Tibial nerve (tissue), 4 donors: ENCODE data around the gene SYK. TPM values are rescaled to one million over a fixed set of nuclear protein-coding genes. Genes with fewer than 3 reads are reported as not detected.

Experiments
- DNase-seq, 2 donors: peaks; one replicate each; pipeline ENCODE4 v3.0.0-alpha.2; 2019; ENCODE audit warnings: low spot score in 2 of 2
- H3K27ac ChIP-seq, 4 donors: fragments of 200-600 bp; sonication (generic) in 3 of 4; one replicate each; pipeline ENCODE4 v1.5.1; 2017 to 2019; ENCODE audit warnings: mild to moderate bottlenecking in 1 of 4
- H3K27me3 ChIP-seq, 2 donors: fragments of 200-600 bp; sonication (generic) in 1 of 2; one replicate each; pipeline versions ENCODE4 v1.5.1 to v1.6.0; 2017 to 2019
- H3K36me3 ChIP-seq, 3 donors: fragments of 200-600 bp; sonication (generic); one replicate each; pipeline ENCODE4 v1.5.1; 2018 to 2019
- H3K4me1 ChIP-seq, 4 donors: fragments of 200-600 bp; sonication (generic) in 3 of 4; one replicate each; pipeline ENCODE4 v1.5.1; 2017 to 2019
- H3K4me3 ChIP-seq, 4 donors: fragments of 200-600 bp; sonication (generic) in 3 of 4; one replicate each; pipeline ENCODE4 v1.5.1; 2017 to 2019; ENCODE audit warnings: mild to moderate bottlenecking in 1 of 4, moderate library complexity in 1 of 4
- H3K9me3 ChIP-seq, 4 donors: fragments of 200-600 bp; sonication (generic) in 3 of 4; one replicate each; pipeline ENCODE4 v1.5.1; 2017 to 2019
- EP300 ChIP-seq, 2 donors: sonication (generic); formaldehyde crosslinking; IDR thresholded peaks; one replicate each; pipeline ENCODE4 v1.6.1; 2017; ENCODE audit warnings: antibody characterized with exemption in 2 of 2, mild to moderate bottlenecking in 1 of 2
- POLR2A ChIP-seq, 2 donors: fragments of 450-650 bp; IDR thresholded peaks; one replicate each; pipeline ENCODE4 v1.6.1; 2017; ENCODE audit warnings: antibody characterized with exemption in 2 of 2, mild to moderate bottlenecking in 2 of 2, moderate library complexity in 2 of 2
- WGBS, 2 donors: methylation state at CpG; one replicate each; pipeline ENCODE4 v1.1.5; 2018; 5-methylcytosine and 5-hydroxymethylcytosine counted together
- total RNA-seq, 4 donors: library from RNA; depleted of rRNA; stranded (reverse); fragments of >200 nt; gene quantifications; one replicate each; pipeline ENCODE4 v1.1.0, GENCODE V29; 2016
- TF ChIP-seq, protein P1 (sequence below), 5 experiments: fragments of 200-600 bp in 3 of 5; fragments of 450-650 bp in 2 of 5; sonication (generic) in 3 of 5; IDR thresholded peaks; one replicate each; pipeline ENCODE4 v1.5.1; 2016 to 2019; ENCODE audit warnings: antibody characterized with exemption in 5 of 5, mild to moderate bottlenecking in 3 of 5, moderate library complexity in 2 of 5

The SYK gene
- total RNA-seq, 4 donors from 2014 or later = 8.0 to 20.7 (median 13.2) TPM

GRCh38 chr9:90914196-90914595, 112.6 kb downstream of the SYK start:
- no peaks in the 10 kb centered on the region for H3K4me1 ChIP-seq
- 78 to 86% methylated on average over 6 to 14 of the region's 14 CpGs for WGBS, 2 donors
- H3K9me3 ChIP-seq = no peaks in the 10 kb centered on the region

DNA sequence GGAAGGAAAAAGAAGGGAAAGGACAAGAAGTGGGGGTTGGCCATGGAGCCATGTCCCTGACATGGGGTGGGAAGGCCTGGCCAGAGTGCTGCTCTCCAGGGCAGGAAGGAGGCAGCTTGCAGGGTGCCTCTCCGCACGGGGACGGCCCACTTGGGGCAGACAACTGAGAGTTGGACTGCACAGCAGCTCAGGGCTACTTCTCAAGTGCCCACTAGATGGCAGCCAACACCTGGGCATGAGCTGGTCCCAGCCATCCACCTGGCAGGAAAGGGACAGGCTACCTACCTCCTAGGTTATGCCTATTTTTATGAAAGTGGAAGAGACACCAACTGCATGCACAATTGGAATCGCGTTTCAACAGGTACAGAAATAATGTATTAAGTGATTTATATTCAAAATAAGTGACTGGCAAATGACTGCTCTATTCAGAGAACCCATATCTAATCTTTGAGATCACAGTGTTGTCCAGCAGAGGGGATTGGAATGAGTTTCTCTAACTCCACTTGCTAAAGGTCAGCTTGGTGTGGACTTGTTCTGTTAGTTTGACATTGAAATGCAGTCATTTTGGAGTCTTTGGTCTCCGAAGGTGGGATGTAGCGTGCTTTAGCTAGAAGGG, 113.4 kb downstream of the SYK start:
- WGBS, 2 donors = 13 to 16% methylated on average over 7 of the region's 7 CpGs
- peak; percentile 29 to 35 for DNase-seq
- no peaks in the 10 kb centered on the region for H3K4me1 ChIP-seq
- no peaks in the 10 kb centered on the region for H3K9me3 ChIP-seq
- no peaks in the 10 kb centered on the region for H3K27me3 ChIP-seq
- TF ChIP-seq EP300 (IDR thresholded peaks at IDR 0.05) = no peak
- TF ChIP-seq, protein P1, sequence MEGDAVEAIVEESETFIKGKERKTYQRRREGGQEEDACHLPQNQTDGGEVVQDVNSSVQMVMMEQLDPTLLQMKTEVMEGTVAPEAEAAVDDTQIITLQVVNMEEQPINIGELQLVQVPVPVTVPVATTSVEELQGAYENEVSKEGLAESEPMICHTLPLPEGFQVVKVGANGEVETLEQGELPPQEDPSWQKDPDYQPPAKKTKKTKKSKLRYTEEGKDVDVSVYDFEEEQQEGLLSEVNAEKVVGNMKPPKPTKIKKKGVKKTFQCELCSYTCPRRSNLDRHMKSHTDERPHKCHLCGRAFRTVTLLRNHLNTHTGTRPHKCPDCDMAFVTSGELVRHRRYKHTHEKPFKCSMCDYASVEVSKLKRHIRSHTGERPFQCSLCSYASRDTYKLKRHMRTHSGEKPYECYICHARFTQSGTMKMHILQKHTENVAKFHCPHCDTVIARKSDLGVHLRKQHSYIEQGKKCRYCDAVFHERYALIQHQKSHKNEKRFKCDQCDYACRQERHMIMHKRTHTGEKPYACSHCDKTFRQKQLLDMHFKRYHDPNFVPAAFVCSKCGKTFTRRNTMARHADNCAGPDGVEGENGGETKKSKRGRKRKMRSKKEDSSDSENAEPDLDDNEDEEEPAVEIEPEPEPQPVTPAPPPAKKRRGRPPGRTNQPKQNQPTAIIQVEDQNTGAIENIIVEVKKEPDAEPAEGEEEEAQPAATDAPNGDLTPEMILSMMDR (IDR thresholded peaks at IDR 0.05) = peak; percentile 81 to 95 (median 86)
- no peak overlapping the region for H3K27ac ChIP-seq
- H3K36me3 ChIP-seq = no peaks in the 10 kb centered on the region
- no peak overlapping the region for H3K4me3 ChIP-seq

More at GRCh38 chr9:90914196-90914595, 112.6 kb downstream of the SYK start:
- no peak for DNase-seq
- Histone ChIP-seq H3K36me3 (no peaks in the 10 kb centered on the region), H3K4me3 (no peak overlapping the region), H3K27ac (no peak overlapping the region), H3K27me3 (no peaks in the 10 kb centered on the region)
- TF ChIP-seq POLR2A (IDR thresholded peaks at IDR 0.05) = no peak
- no peak for TF ChIP-seq EP300 (IDR thresholded peaks at IDR 0.05)
- TF ChIP-seq, protein P1 (IDR thresholded peaks at IDR 0.05) = no peak

DNA sequence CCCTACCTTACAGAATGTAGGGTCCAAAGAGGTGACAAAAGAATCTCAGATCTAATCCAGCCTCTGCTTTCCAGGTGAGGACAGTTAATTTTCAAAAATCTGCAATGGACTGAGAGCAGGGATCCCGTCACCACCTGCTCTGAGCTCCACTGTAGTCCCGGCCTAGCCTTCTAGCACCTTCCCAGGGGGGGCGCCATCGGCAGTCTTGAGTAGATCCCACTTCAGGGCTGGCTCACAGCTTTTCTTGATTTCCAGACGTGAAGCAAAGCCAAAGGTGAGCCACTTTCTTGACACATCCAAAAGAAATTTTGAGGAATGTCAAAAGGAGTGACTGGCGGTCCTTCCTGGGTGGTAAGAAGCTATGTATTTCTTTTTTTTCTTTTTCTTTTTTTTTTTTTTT, 114.1 kb downstream of the SYK start:
- Histone ChIP-seq H3K27ac (no peak overlapping the region), H3K4me1 (no peaks in the 10 kb centered on the region), H3K4me3 (no peak overlapping the region), H3K36me3 (no peaks in the 10 kb centered on the region), H3K9me3 (no peaks in the 10 kb centered on the region), H3K27me3 (no peaks in the 10 kb centered on the region)
- DNase-seq = peak in 1 of 2 donors; percentile 15
- no peak for TF ChIP-seq EP300 (IDR thresholded peaks at IDR 0.05)
- no peak for TF ChIP-seq POLR2A (IDR thresholded peaks at IDR 0.05)
- TF ChIP-seq, protein P1 (IDR thresholded peaks at IDR 0.05) = no peak
- 70 to 75% methylated on average over 6 of the region's 6 CpGs for WGBS, 2 donors

DNA sequence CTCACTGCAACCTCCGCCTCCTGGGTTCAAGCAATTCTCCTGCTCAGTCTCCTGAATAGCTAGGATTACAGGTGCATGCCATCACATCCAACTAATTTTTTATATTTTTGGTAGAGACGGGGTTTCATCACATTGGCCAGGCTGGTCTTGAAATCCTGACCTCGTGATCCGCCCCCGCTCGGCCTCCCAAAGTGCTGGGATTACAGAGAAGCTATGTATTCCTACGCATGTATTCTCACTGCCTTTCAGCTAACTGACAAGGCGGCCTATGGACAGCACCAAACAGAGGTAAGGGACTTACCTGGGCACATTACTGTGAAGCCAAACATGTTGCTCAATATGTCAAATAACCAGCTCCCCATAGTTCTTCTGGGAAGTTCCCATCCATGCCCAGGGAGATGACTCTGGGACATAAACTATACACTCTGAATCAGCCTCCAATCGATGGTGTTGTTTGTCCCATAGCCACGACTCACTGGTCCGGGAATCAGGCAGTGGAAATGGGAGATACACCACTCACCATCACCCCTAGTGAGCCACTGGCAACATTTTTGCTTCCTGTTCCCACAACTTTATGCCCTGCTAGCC, 114.6 kb downstream of the SYK start:
- no peak for TF ChIP-seq EP300 (IDR thresholded peaks at IDR 0.05)
- TF ChIP-seq, protein P1 (IDR thresholded peaks at IDR 0.05) = no peak
- no peak for TF ChIP-seq POLR2A (IDR thresholded peaks at IDR 0.05)
- Histone ChIP-seq H3K4me1 (no peaks in the 10 kb centered on the region), H3K36me3 (no peaks in the 10 kb centered on the region), H3K27me3 (no peaks in the 10 kb centered on the region), H3K9me3 (no peaks in the 10 kb centered on the region), H3K4me3 (no peak overlapping the region), H3K27ac (no peak overlapping the region)
- 81 to 91% methylated on average over 11 of the region's 11 CpGs for WGBS, 2 donors
- no peak for DNase-seq

GRCh38 chr9:90919883-90920282, 118.3 kb downstream of the SYK start:
- TF ChIP-seq EP300 (IDR thresholded peaks at IDR 0.05) = no peak
- no peak for TF ChIP-seq POLR2A (IDR thresholded peaks at IDR 0.05)
- TF ChIP-seq, protein P1 (IDR thresholded peaks at IDR 0.05) = no peak
- Histone ChIP-seq H3K9me3 (no peaks in the 10 kb centered on the region), H3K27ac (no peak overlapping the region), H3K27me3 (no peaks in the 10 kb centered on the region), H3K36me3 (no peaks in the 10 kb centered on the region), H3K4me3 (no peak overlapping the region), H3K4me1 (no peaks in the 10 kb centered on the region)
- no peak for DNase-seq
- 58 to 70% methylated on average over 10 of the region's 10 CpGs for WGBS, 2 donors
